Right lobe of liver (tissue), 6 donors: Measurements from ENCODE around the gene B4GALT6. TPM values are rescaled to one million over a fixed set of nuclear protein-coding genes. Genes with fewer than 3 reads are reported as not detected.

Experiments used
- ATAC-seq, 4 donors: fragments of 200-7000 bp; cut with Tn5 transposase; one replicate each; pipeline ENCODE4 v1.9.1; 2020; ENCODE audit warnings: mild to moderate bottlenecking in 4 of 4, moderate library complexity in 4 of 4
- DNase-seq, 3 donors: peaks; one replicate each; pipeline ENCODE4 v3.0.0-alpha.2; 2020
- H3K27ac ChIP-seq, 3 donors: fragments of 200-600 bp; one replicate each; pipeline ENCODE4 v1.8.0; 2022
- H3K27me3 ChIP-seq, 2 donors: fragments of 200-600 bp; one replicate each; pipeline ENCODE4 v1.8.0; 2022
- H3K36me3 ChIP-seq, 4 donors: fragments of 200-600 bp; sonication (generic) in 1 of 4; one replicate each; pipeline versions ENCODE4 v1.5.1 to v1.8.0; 2017 to 2022; ENCODE audit warnings: control low read depth in 1 of 4
- H3K4me1 ChIP-seq, 4 donors: fragments of 200-600 bp; sonication (generic) in 1 of 4; one replicate each; pipeline versions ENCODE4 v1.5.1 to v1.8.0; 2017 to 2022; ENCODE audit warnings: control low read depth in 1 of 4
- H3K4me3 ChIP-seq, 3 donors: fragments of 200-600 bp; one replicate each; pipeline ENCODE4 v1.8.0; 2022
- H3K9me3 ChIP-seq, 4 donors: fragments of 200-600 bp; sonication (generic) in 1 of 4; one replicate each; pipeline versions ENCODE4 v1.5.1 to v1.8.0; 2017 to 2022; ENCODE audit warnings: control low read depth in 1 of 4
- POLR2A ChIP-seq: fragments of 450-650 bp; IDR thresholded peaks from one replicate; pipeline ENCODE4 v1.6.1; 2017; ENCODE audit warnings: antibody characterized with exemption, mild to moderate bottlenecking
- WGBS: methylation state at CpG from one replicate; pipeline ENCODE4 v1.1.6; 2018; ENCODE audit warnings: low coverage, low lambda C conversion rate; ENCODE audit not compliant: insufficient coverage; ENCODE audit errors: missing lambda C conversion rate; 5-methylcytosine and 5-hydroxymethylcytosine counted together
- intact Hi-C, 2 donors: fragments of 100-400 bp; cut with DNase I; formaldehyde crosslinking; loops; one replicate each; pipeline versions ENCODE4 v1.11.2 to v1.14.1; 2022
- total RNA-seq, 6 experiments: library from RNA; depleted of rRNA in 2 of 6; stranded (reverse); fragments of >200 nt in 2 of 6; fragmentation: NEBNext Ultra II Directional in 3 of 6; extraction: Animal tissue kit (Norgen Biotek cat#: 25700) in 3 of 6; gene quantifications; one replicate each; pipeline versions ENCODE4 v1.1.0 to v1.2.4, GENCODE V29; 2016 to 2023
- TF ChIP-seq, protein P1 (sequence below), 4 donors: fragments of 200-600 bp in 3 of 4; fragments of 450-650 bp in 1 of 4; IDR thresholded peaks; one replicate each; pipeline versions ENCODE4 v1.5.1 to v1.8.0; 2016 to 2022; ENCODE audit warnings: antibody characterized with exemption in 4 of 4, mild to moderate bottlenecking in 2 of 4
- donor health status: DM: no; HTN: yes; CAD: no.
- donor health status: DM: no; HTN: no; CAD: no.
- donor health status: DM: no; HTN: no; CAD: no.
- donor health status: DM: no; HTN: yes; CAD: no.
- donor health status: DM: no; HTN: yes; CAD: no.

B4GALT6 gene
- total RNA-seq, 6 experiments from 2014 or later: 1.7 to 4.8 (median 2.0) TPM

DNA sequence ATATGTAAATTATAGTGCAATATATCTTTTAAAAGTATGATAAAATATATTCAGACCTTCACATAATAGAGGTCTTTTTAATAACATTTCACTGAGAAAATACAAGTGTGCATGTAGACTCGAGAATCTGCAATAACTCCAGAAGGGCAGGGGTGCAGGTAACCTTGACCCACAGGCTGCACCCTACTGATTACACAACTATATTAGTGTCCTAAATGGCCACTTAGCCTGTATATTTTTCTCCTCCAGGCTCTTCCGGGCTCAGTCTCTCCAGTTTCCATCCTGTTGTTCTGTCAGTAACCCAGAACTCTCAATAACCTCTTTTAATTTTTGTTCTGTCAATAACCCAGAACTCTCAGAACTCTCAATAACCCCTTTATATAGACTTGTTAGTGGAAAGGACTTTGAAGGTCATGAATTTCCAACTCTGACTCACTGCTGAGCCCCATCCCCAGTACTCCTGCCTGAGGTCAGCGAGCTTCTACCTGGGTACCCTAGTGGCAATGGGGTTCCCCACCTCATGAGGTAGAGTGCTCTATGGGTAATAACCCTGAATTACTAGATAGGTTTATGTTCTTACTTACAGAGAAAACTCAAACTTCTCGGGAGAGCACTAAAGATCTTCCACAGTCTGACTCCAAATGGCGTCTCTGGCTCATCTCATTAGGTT is 101.1 kb downstream of the B4GALT6 start:
- Histone ChIP-seq H3K9me3 (no peaks in the 10 kb centered on the region), H3K27ac (peak overlapping the region in 1 of 3 donors; percentile 19), H3K4me3 (no peak overlapping the region), H3K36me3 (no peaks in the 10 kb centered on the region), H3K4me1 (peaks cover 0 to 39% (median 9%) of the 10 kb centered on the region in 4 donors), H3K27me3 (no peaks in the 10 kb centered on the region)
- 71% methylated on average over 5 of the region's 5 CpGs for WGBS
- TF ChIP-seq, protein P1, sequence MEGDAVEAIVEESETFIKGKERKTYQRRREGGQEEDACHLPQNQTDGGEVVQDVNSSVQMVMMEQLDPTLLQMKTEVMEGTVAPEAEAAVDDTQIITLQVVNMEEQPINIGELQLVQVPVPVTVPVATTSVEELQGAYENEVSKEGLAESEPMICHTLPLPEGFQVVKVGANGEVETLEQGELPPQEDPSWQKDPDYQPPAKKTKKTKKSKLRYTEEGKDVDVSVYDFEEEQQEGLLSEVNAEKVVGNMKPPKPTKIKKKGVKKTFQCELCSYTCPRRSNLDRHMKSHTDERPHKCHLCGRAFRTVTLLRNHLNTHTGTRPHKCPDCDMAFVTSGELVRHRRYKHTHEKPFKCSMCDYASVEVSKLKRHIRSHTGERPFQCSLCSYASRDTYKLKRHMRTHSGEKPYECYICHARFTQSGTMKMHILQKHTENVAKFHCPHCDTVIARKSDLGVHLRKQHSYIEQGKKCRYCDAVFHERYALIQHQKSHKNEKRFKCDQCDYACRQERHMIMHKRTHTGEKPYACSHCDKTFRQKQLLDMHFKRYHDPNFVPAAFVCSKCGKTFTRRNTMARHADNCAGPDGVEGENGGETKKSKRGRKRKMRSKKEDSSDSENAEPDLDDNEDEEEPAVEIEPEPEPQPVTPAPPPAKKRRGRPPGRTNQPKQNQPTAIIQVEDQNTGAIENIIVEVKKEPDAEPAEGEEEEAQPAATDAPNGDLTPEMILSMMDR (IDR thresholded peaks at IDR 0.05): no peak
- TF ChIP-seq POLR2A: no peak
- DNase-seq: no peak
- intact Hi-C loops: no loop called here
- peak in 2 of 4 donors; percentile 44 to 45 for ATAC-seq

DNA sequence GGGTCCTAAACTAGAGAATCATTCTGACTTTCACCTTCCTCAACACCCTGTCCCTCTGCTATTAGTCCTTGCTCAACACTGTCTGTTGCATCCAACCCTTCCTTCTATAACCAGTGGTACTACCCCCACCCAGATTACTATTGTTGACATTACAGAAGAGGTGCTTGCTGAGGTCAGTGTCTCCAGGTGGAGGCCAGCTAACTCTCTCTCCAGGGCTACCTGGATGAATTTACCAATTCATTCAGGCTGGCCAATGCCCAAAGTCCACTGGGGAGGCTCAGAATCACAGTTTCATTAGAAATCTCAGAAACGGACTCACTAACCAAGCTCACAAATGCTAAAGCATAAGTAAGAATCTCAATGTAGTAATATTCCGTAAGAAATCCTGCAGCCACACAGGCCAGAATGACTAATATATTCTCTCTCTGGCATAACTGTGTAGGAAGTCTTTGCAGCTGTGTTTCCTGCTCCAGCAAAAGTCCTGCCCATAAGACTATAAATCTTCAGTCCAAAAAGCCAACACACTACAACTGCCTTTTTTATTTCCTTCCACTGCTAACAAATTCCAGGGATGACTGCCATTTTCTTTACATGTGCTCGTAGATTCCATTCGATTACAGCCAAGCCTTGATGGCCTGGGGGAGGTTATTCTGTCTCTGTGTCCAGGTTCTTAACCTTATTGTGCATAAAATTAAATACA is 102.7 kb downstream of the B4GALT6 start:
- H3K27ac ChIP-seq: peak overlapping the region in 2 of 3 donors; percentile 42 to 44
- H3K36me3 ChIP-seq: no peaks in the 10 kb centered on the region
- no peak for TF ChIP-seq POLR2A
- TF ChIP-seq, protein P1 (IDR thresholded peaks at IDR 0.05): no peak
- no peaks in the 10 kb centered on the region for H3K9me3 ChIP-seq
- peaks cover 0 to 37% (median 11%) of the 10 kb centered on the region in 4 donors for H3K4me1 ChIP-seq
- ATAC-seq: peak; percentile 93 to 96 (median 94)
- H3K27me3 ChIP-seq: no peaks in the 10 kb centered on the region
- 32% methylated on average over 4 of the region's 4 CpGs for WGBS
- intact Hi-C loops: no loop called here
- H3K4me3 ChIP-seq: no peak overlapping the region
- DNase-seq: peak; percentile 30 to 84 (median 77)

- ATAC-seq (no peak), DNase-seq (no peak)
- Histone ChIP-seq H3K27ac (no peak overlapping the region), H3K4me3 (no peak overlapping the region), H3K27me3 (no peaks in the 10 kb centered on the region), H3K36me3 (no peaks in the 10 kb centered on the region), H3K9me3 (no peaks in the 10 kb centered on the region), H3K4me1 (peaks cover 0 to 58% (median 18%) of the 10 kb centered on the region in 4 donors)
- intact Hi-C loops: no loop called here
- WGBS: 100% methylated on average over 2 of the region's 2 CpGs
- no peak for TF ChIP-seq POLR2A
- TF ChIP-seq, protein P1 (IDR thresholded peaks at IDR 0.05): no peak
Observed at GRCh38 chr18:31579375-31579774, 105.0 kb downstream of the B4GALT6 start.

DNA sequence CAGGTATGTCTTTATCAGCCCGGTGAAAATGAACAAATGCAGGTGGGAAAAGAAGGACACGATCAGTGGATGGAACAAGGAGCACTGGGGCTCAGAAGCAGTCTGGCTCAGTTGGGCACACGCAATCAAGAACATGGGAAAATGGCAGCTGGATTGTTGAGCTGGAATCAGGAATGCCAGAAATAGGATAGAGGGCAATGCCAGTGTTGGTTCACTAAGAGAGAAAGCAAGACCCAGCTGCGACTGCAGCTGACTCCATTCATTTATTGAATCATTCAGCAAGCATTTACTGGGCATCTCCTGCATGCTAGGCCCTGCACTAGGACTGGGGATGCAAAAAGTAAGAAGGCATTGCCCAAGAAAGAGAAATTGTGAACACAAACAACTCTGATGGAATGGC is 106.3 kb downstream of the B4GALT6 start:
- Histone ChIP-seq H3K36me3 (no peaks in the 10 kb centered on the region), H3K4me3 (no peak overlapping the region), H3K27ac (no peak overlapping the region), H3K9me3 (no peaks in the 10 kb centered on the region), H3K4me1 (peaks cover 0 to 66% (median 21%) of the 10 kb centered on the region in 4 donors), H3K27me3 (no peaks in the 10 kb centered on the region)
- TF ChIP-seq, protein P1 (IDR thresholded peaks at IDR 0.05): no peak
- no peak for TF ChIP-seq POLR2A
- ATAC-seq (no peak), DNase-seq (no peak)
- intact Hi-C loops: no loop called here
- WGBS: 97% methylated on average over 3 of the region's 4 CpGs
